Measurements from ENCODE around the gene ZDHHC19.

- TF ChIP-seq CTCF (IDR thresholded peaks at IDR 0.05; ENCODE audit: low read length), result no peak
- TF ChIP-seq EZH2 (IDR thresholded peaks at IDR 0.05; ENCODE audit: borderline replicate concordance, low read length), result no peak
These were observed 21.4 kb downstream of the ZDHHC19 start for GRCh38 chr3:196189566-196190347.

All from OCI-LY1 (cell line).